SK-N-SH (cell line): ENCODE results near the gene UQCRC1. TPM values are rescaled to one million over a fixed set of nuclear protein-coding genes. Genes with fewer than 3 reads are reported as not detected.

Experiments
- CTCF ChIA-PET: fragments of 300-600, 350-600 bp; formaldehyde crosslinking; extraction: SDS; loops from one replicate; lab custom pipeline; 2021; lab: Yijun Ruan, JAX
- POLR2A ChIA-PET: fragments of 350-600 bp; sonication (Branson Sonifier 250); formaldehyde crosslinking; extraction: SDS; loops from one replicate; lab custom pipeline; 2020; ENCODE audit warnings: antibody characterized with exemption, inconsistent platforms; lab: Yijun Ruan, JAX
- DNase-seq: peaks from one replicate; pipeline ENCODE4 v3.0.0; 2012
- H2AFZ ChIP-seq: fragments of 200-600 bp; sonication (generic); 2 replicates; pipeline ENCODE4 v1.8.1; 2016; ENCODE audit warnings: antibody characterized with exemption, mild to moderate bottlenecking, low read depth
- H3F3A ChIP-seq: fragments of 200-600 bp; sonication (generic); replicated peaks from 2 replicates; pipeline ENCODE3; 2016; ENCODE audit warnings: antibody characterized with exemption, mild to moderate bottlenecking; ENCODE audit not compliant: insufficient read depth
- H3K27ac ChIP-seq, 2 experiments: fragments of 200-500 bp in 1 of 2; fragments of 200-600 bp in 1 of 2; sonication (Bioruptor generic) in 1 of 2; sonication (generic), shearing (Covaris generic) in 1 of 2; 2 replicates each; pipeline versions ENCODE4 v1.5.1 to v1.6.1; 2014 to 2016; ENCODE audit warnings: low read depth in 2 of 2, inconsistent platforms in 1 of 2, low read length in 1 of 2, mild to moderate bottlenecking in 1 of 2, mixed read lengths in 1 of 2
- H3K27me3 ChIP-seq: fragments of 200-600 bp; sonication (generic), shearing (Covaris generic); 2 replicates; pipeline ENCODE4 v1.6.1; 2016; ENCODE audit warnings: mixed run types; ENCODE audit not compliant: insufficient read depth
- H3K36me3 ChIP-seq, 2 experiments: fragments of 200-500 bp in 1 of 2; fragments of 200-600 bp in 1 of 2; sonication (Bioruptor generic) in 1 of 2; sonication (generic) in 1 of 2; replicated peaks in 1 of 2; 2 replicates each; pipeline versions ENCODE3 to v1.5.1; 2014 to 2016; ENCODE audit warnings: low read length in 1 of 2, mild to moderate bottlenecking in 1 of 2; ENCODE audit not compliant: insufficient read depth in 2 of 2, control insufficient read depth in 1 of 2
- H3K4me1 ChIP-seq, 2 experiments: fragments of 200-500 bp in 1 of 2; fragments of 200-600 bp in 1 of 2; sonication (Bioruptor generic) in 1 of 2; sonication (generic), shearing (Covaris generic) in 1 of 2; 2 replicates each; pipeline versions ENCODE4 v1.5.1 to v1.6.1; 2014 to 2016; ENCODE audit warnings: low read depth in 1 of 2, low read length in 1 of 2, mixed run types in 1 of 2; ENCODE audit not compliant: insufficient read depth in 2 of 2, control insufficient read depth in 1 of 2
- H3K4me2 ChIP-seq: fragments of 200-600 bp; sonication (generic), shearing (Covaris generic); 2 replicates; pipeline ENCODE4 v1.6.1; 2017; ENCODE audit warnings: mixed run types
- H3K4me3 ChIP-seq, 2 experiments: fragments of 200-500 bp in 1 of 2; fragments of 200-600 bp in 1 of 2; sonication (Bioruptor generic) in 1 of 2; sonication (generic), shearing (Covaris generic) in 1 of 2; 2 replicates each; pipeline versions ENCODE4 v1.5.1 to v1.8.1; 2014 to 2016; ENCODE audit warnings: low read depth in 2 of 2, inconsistent platforms in 1 of 2, low read length in 1 of 2, mild to moderate bottlenecking in 1 of 2, mixed read lengths in 1 of 2, moderate library complexity in 1 of 2
- H3K79me2 ChIP-seq: fragments of 200-600 bp; sonication (generic); 2 replicates; pipeline ENCODE4 v1.8.1; 2017; ENCODE audit warnings: mild to moderate bottlenecking; ENCODE audit not compliant: insufficient read depth
- H3K9ac ChIP-seq: fragments of 200-600 bp; sonication (generic); 2 replicates; pipeline ENCODE4 v1.6.1; 2017; ENCODE audit warnings: mixed run types
- H3K9me2 ChIP-seq: fragments of 200-600 bp; sonication (generic); 2 replicates; pipeline ENCODE4 v1.6.1; 2017; ENCODE audit warnings: mixed run types
- H3K9me3 ChIP-seq: fragments of 200-600 bp; sonication (generic); 2 replicates; pipeline ENCODE4 v1.6.1; 2017; ENCODE audit warnings: mixed run types, mild to moderate bottlenecking, moderate library complexity
- H4K20me1 ChIP-seq: fragments of 200-600 bp; sonication (generic); 2 replicates; pipeline ENCODE4 v1.6.1; 2017; ENCODE audit warnings: mild to moderate bottlenecking, mixed run types; ENCODE audit not compliant: insufficient read depth
- CHD2 ChIP-seq: fragments of 150-350 bp; IDR thresholded peaks from 2 replicates; pipeline ENCODE4 v1.6.1; 2018; ENCODE audit warnings: low read length; ENCODE audit not compliant: partially characterized antibody
- CTCF ChIP-seq: fragments of 200-600 bp; sonication (generic); IDR thresholded peaks from 2 replicates; pipeline ENCODE4 v1.6.1; 2017; ENCODE audit warnings: antibody characterized with exemption, mild to moderate bottlenecking, moderate library complexity
- GATA2 ChIP-seq: sonication (generic); formaldehyde crosslinking; IDR thresholded peaks from 2 replicates; pipeline ENCODE4 v1.5.0; 2020; ENCODE audit warnings: mild to moderate bottlenecking, missing genetic modification reagents
- PBX3 ChIP-seq: IDR thresholded peaks from 2 replicates; pipeline ENCODE4; 2012
- POLR2AphosphoS5 ChIP-seq: IDR thresholded peaks from 2 replicates; pipeline ENCODE4 v1.6.1; 2012; ENCODE audit warnings: low read depth, low read length
- RCOR1 ChIP-seq: fragments of 150-350 bp; IDR thresholded peaks from 2 replicates; pipeline ENCODE4 v1.6.1; 2017; ENCODE audit warnings: antibody characterized with exemption, low read length
- SIN3A ChIP-seq: IDR thresholded peaks from 2 replicates; pipeline ENCODE4 v1.6.1; 2012; ENCODE audit warnings: low read depth, mild to moderate bottlenecking, low read length, moderate library complexity, borderline replicate concordance
- WGBS: methylation state at CpG from one replicate; pipeline ENCODE4 v1.1.6; 2017; ENCODE audit warnings: low lambda C conversion rate; 5-methylcytosine and 5-hydroxymethylcytosine counted together
- polyA plus RNA-seq, 3 experiments: library from polyadenylated mRNA; depleted of rRNA; stranded (reverse); fragments of >200 nt; gene quantifications; 2 replicates each; pipeline ENCODE4 v1.2.3, GENCODE V29; 2012

The UQCRC1 gene
- polyA plus RNA-seq, 1 of the 3 experiments (the other 2 are of a cell fraction): 284 TPM

GRCh38 chr3:48581621-48582481, 27.6 kb downstream of the UQCRC1 start:
- CTCF ChIA-PET: no interaction called here
- no peaks in the 10 kb centered on the region for H3K36me3 ChIP-seq

GRCh38 chr3:48576647-48577046, 32.8 kb downstream of the UQCRC1 start:
- Histone ChIP-seq H3K4me1 (no peaks in the 10 kb centered on the region), H3K79me2 (no peaks in the 10 kb centered on the region), H3K9me3 (no peaks in the 10 kb centered on the region), H3K4me3 (no peak overlapping the region), H2AFZ (no peak overlapping the region), H3K36me3 (no peaks in the 10 kb centered on the region), H3K27me3 (no peaks in the 10 kb centered on the region), H3K27ac (no peak overlapping the region), H4K20me1 (no peaks in the 10 kb centered on the region), H3K9ac (no peak overlapping the region), H3F3A (no peaks in the 10 kb centered on the region), H3K9me2 (no peaks in the 10 kb centered on the region), H3K4me2 (no peak overlapping the region)
- ChIA-PET POLR2A (no interaction called here), CTCF (interaction anchor here (0.7 to 1.1 kb wide), 2 partner anchors 12 to 28 kb away, joined by 3 read pairs; no protein-coding TSS in a partner anchor)
- TF ChIP-seq POLR2AphosphoS5: no peak
- 87% methylated on average over 2 of the region's 4 CpGs for WGBS
- DNase-seq: no peak

More at GRCh38 chr3:48581621-48582481, 27.6 kb downstream of the UQCRC1 start:
- H3K9ac ChIP-seq: no peak overlapping the region
- no peaks in the 10 kb centered on the region for H3K27me3 ChIP-seq
- H3K9me2 ChIP-seq: no peaks in the 10 kb centered on the region
- H2AFZ ChIP-seq: no peak overlapping the region
- no peaks in the 10 kb centered on the region for H3K4me1 ChIP-seq
- no peaks in the 10 kb centered on the region for H4K20me1 ChIP-seq
- WGBS: 90% methylated on average over 10 of the region's 14 CpGs
- POLR2A ChIA-PET: no interaction called here
- H3K4me2 ChIP-seq: no peak overlapping the region
- TF ChIP-seq CHD2 (no peak), RCOR1 (no peak), PBX3 (no peak), CTCF (no peak), GATA2 (CRISPR knock-in tag) (no peak), SIN3A (no peak)
- H3K9me3 ChIP-seq: no peaks in the 10 kb centered on the region
- no peak overlapping the region for H3K4me3 ChIP-seq
- no peaks in the 10 kb centered on the region for H3K79me2 ChIP-seq
- H3F3A ChIP-seq: no peaks in the 10 kb centered on the region
- no peak overlapping the region for H3K27ac ChIP-seq
- DNase-seq: no peak
